AG04450 (cell line): Measurements from ENCODE around the gene CFAP157. TPM values are rescaled to one million over a fixed set of nuclear protein-coding genes. Genes with fewer than 3 reads are reported as not detected.

Source experiments
- CTCF ChIA-PET: fragments of 300-600, 350-600 bp; formaldehyde crosslinking; extraction: SDS; loops from one replicate; lab custom pipeline; 2022; ENCODE audit warnings: antibody characterized with exemption, inconsistent platforms; lab: Charles Lee
- POLR2A ChIA-PET: fragments of 350-600 bp; formaldehyde crosslinking; extraction: SDS; loops from one replicate; lab custom pipeline; 2021; ENCODE audit warnings: antibody characterized with exemption, inconsistent platforms; lab: Yijun Ruan, JAX
- DNase-seq: peaks from one replicate; pipeline ENCODE4 v3.0.0-alpha.2; 2011; ENCODE audit warnings: low read depth, low spot score
- H3K27ac ChIP-seq: one replicate; pipeline ENCODE4 v1.5.1; 2012; ENCODE audit warnings: low read depth, low read length, control low read depth
- H3K27me3 ChIP-seq: one replicate; pipeline ENCODE4 v1.6.0; 2012; ENCODE audit warnings: low read length; ENCODE audit not compliant: control insufficient read depth, insufficient read depth
- H3K4me3 ChIP-seq: 2 replicates; pipeline ENCODE4 v1.5.1; 2011; ENCODE audit warnings: mild to moderate bottlenecking, low read depth, low read length, control low read depth
- H3K9me3 ChIP-seq: 2 replicates; pipeline ENCODE4 v1.5.1; 2012; ENCODE audit warnings: low read length; ENCODE audit not compliant: control insufficient read depth, insufficient read depth
- CTCF ChIP-seq: IDR thresholded peaks from 2 replicates; pipeline ENCODE4 v1.5.1; 2011; ENCODE audit warnings: low read depth, low read length, control low read depth, inconsistent platforms
- polyA plus RNA-seq: library from polyadenylated mRNA; depleted of rRNA; stranded (reverse); fragments of >200 nt; gene quantifications from 2 replicates; pipeline ENCODE4 v1.2.3, GENCODE V29; 2011

The CFAP157 gene
- polyA plus RNA-seq, 1 experiment: not detected

- Histone ChIP-seq H3K4me3 (no peak overlapping the region), H3K27me3 (no peaks in the 10 kb centered on the region), H3K9me3 (peaks cover 2% of the 10 kb centered on the region), H3K27ac (no peak overlapping the region)
- DNase-seq: no peak
- POLR2A ChIA-PET: interaction anchor here (1.2 kb wide), 1 partner anchor 82 kb away, joined by 5 read pairs; no protein-coding TSS in a partner anchor
- no peak for TF ChIP-seq CTCF
- CTCF ChIA-PET: no interaction called here
Observed at GRCh38 chr9:127710204-127710783, 3.5 kb downstream of the CFAP157 start.

- POLR2A ChIA-PET: no interaction called here
- Histone ChIP-seq H3K27me3 (no peaks in the 10 kb centered on the region), H3K27ac (no peak overlapping the region), H3K9me3 (peaks cover 2% of the 10 kb centered on the region), H3K4me3 (no peak overlapping the region)
- CTCF ChIA-PET: no interaction called here
- no peak for DNase-seq
- TF ChIP-seq CTCF: no peak
Observed at GRCh38 chr9:127711226-127711701, 4.5 kb downstream of the CFAP157 start.

DNA sequence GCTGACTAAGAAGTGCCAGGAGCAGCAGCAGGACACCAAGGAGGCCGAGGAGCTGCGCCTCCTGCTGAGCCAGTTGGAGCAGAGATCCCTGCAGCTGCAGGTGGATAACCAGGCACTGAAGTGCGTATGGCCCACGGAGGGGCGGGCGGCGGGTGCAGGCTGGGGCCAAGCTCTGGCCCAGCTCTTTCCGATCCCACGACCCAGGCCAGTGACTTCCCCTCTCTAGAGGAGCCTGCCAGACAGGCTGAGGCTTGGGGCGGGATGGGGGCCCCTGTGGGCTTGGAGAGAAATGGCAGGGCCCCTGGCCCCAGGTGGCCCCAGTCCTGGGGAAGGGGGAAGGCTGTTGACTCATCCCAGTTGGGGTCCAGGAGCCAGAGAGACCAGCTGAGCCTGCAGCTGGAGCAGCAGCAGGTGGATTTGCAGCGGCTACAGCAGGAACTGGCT lies 5.1 kb downstream of the CFAP157 start:
- Histone ChIP-seq H3K4me3 (no peak overlapping the region), H3K27ac (no peak overlapping the region), H3K9me3 (peaks cover 2% of the 10 kb centered on the region), H3K27me3 (no peaks in the 10 kb centered on the region)
- ChIA-PET CTCF (no interaction called here), POLR2A (no interaction called here)
- no peak for TF ChIP-seq CTCF
- DNase-seq: no peak

DNA sequence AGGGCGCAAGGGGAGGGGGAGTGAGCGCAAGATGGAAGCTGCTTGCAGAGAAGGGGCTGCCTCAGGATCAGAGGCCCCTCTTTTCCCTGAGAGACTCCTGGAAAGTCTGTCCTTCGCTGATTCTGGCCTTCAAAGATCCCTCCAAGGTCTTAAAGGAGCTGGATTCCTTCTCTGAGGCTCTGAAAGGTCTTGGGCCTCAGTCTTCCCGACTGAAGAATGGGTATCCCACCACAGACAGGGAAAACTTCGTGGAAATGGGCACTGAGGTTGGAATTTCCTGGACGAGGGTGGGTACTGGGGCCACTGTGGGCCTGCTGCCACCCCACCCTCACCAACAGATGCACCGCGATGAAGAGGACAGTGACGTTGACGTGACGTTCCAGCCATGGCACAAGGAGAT lies 5.6 kb downstream of the CFAP157 start:
- DNase-seq: no peak
- TF ChIP-seq CTCF: no peak
- H3K27me3 ChIP-seq: no peaks in the 10 kb centered on the region
- ChIA-PET CTCF (no interaction called here), POLR2A (no interaction called here)
- no peak overlapping the region for H3K4me3 ChIP-seq
- H3K27ac ChIP-seq: no peak overlapping the region
- peaks cover 2% of the 10 kb centered on the region for H3K9me3 ChIP-seq

- CTCF ChIA-PET: no interaction called here
Observed at GRCh38 chr9:127712867-127713266, 6.1 kb downstream of the CFAP157 start.

More at GRCh38 chr9:127712867-127713266, 6.1 kb downstream of the CFAP157 start:
- H3K4me3 ChIP-seq: no peak overlapping the region
- H3K9me3 ChIP-seq: peaks cover 2% of the 10 kb centered on the region
- TF ChIP-seq CTCF: no peak
- no peak for DNase-seq
- no peaks in the 10 kb centered on the region for H3K27me3 ChIP-seq
- POLR2A ChIA-PET: no interaction called here
- no peak overlapping the region for H3K27ac ChIP-seq
